HEK293 (cell line): ENCODE data around the gene DPY19L3.

ENCODE experiments used
- AEBP2 ChIP-seq: fragments of 450-650 bp; formaldehyde crosslinking; IDR thresholded peaks from 2 replicates; pipeline ENCODE4 v1.5.1; 2016; ENCODE audit warnings: missing biosample characterization, missing genetic modification characterization, borderline replicate concordance
- CTCF ChIP-seq: fragments of 450-650 bp; formaldehyde crosslinking; IDR thresholded peaks from 2 replicates; pipeline ENCODE4 v1.5.1; 2016; ENCODE audit warnings: missing biosample characterization, missing genetic modification characterization
- FEZF1 ChIP-seq: fragments of 450-650 bp; formaldehyde crosslinking; IDR thresholded peaks from 2 replicates; pipeline ENCODE4 v1.5.1; 2016; ENCODE audit warnings: missing biosample characterization, missing genetic modification characterization
- GLI2 ChIP-seq: fragments of 450-650 bp; formaldehyde crosslinking; IDR thresholded peaks from 2 replicates; pipeline ENCODE4; 2017; ENCODE audit warnings: missing biosample characterization, missing genetic modification characterization, low read depth, borderline replicate concordance
- RBAK ChIP-seq: fragments of 450-650 bp; formaldehyde crosslinking; IDR thresholded peaks from 2 replicates; pipeline ENCODE4 v1.5.1; 2016; ENCODE audit warnings: missing biosample characterization, missing genetic modification characterization
- ZBTB11 ChIP-seq: fragments of 450-650 bp; formaldehyde crosslinking; conservative IDR thresholded peaks from 2 replicates; pipeline ENCODE4 v1.5.1; 2016; ENCODE audit warnings: low read depth, missing biosample characterization, missing genetic modification characterization
- ZNF114 ChIP-seq: fragments of 450-650 bp; formaldehyde crosslinking; IDR thresholded peaks from 2 replicates; pipeline ENCODE4 v1.5.0; 2017; ENCODE audit warnings: missing biosample characterization, missing genetic modification characterization
- ZNF146 ChIP-seq: fragments of 450-650 bp; formaldehyde crosslinking; IDR thresholded peaks from 2 replicates; pipeline ENCODE4 v1.5.1; 2016; ENCODE audit warnings: missing biosample characterization, missing genetic modification characterization
- ZNF175 ChIP-seq: fragments of 450-650 bp; formaldehyde crosslinking; IDR thresholded peaks from 2 replicates; pipeline ENCODE4 v1.5.1; 2016; ENCODE audit warnings: missing biosample characterization, missing genetic modification characterization
- ZNF184 ChIP-seq: fragments of 450-650 bp; IDR thresholded peaks from 2 replicates; pipeline ENCODE4 v1.5.1; 2018; ENCODE audit warnings: missing biosample characterization, mild to moderate bottlenecking, missing genetic modification characterization
- ZNF510 ChIP-seq: fragments of 450-650 bp; formaldehyde crosslinking; IDR thresholded peaks from 2 replicates; pipeline ENCODE4 v1.5.1; 2018; ENCODE audit warnings: mild to moderate bottlenecking, missing genetic modification characterization, missing biosample characterization; ENCODE audit not compliant: insufficient replicate concordance
- ZNF558 ChIP-seq: fragments of 450-650 bp; formaldehyde crosslinking; IDR thresholded peaks from 2 replicates; pipeline ENCODE4 v1.5.1; 2016; ENCODE audit warnings: missing biosample characterization, missing genetic modification characterization
- ZNF561 ChIP-seq: fragments of 450-650 bp; IDR thresholded peaks from 2 replicates; pipeline ENCODE4 v1.5.1; 2018; ENCODE audit warnings: missing biosample characterization, missing genetic modification characterization, borderline replicate concordance
- ZNF621 ChIP-seq: fragments of 450-650 bp; formaldehyde crosslinking; IDR thresholded peaks from 2 replicates; pipeline ENCODE4 v1.5.1; 2017; ENCODE audit warnings: missing biosample characterization, missing genetic modification characterization
- ZNF654 ChIP-seq: fragments of 450-650 bp; formaldehyde crosslinking; IDR thresholded peaks from 2 replicates; pipeline ENCODE4 v1.5.1; 2016; ENCODE audit warnings: low read depth, missing biosample characterization, missing genetic modification characterization
- ZNF664 ChIP-seq: fragments of 450-650 bp; formaldehyde crosslinking; IDR thresholded peaks from 2 replicates; pipeline ENCODE4 v1.5.1; 2016; ENCODE audit warnings: missing biosample characterization, missing genetic modification characterization
- ZNF692 ChIP-seq: fragments of 450-650 bp; formaldehyde crosslinking; IDR thresholded peaks from 2 replicates; pipeline ENCODE4 v1.5.1; 2016; ENCODE audit warnings: missing biosample characterization, missing genetic modification characterization
- ZNF830 ChIP-seq: fragments of 450-650 bp; IDR thresholded peaks from 2 replicates; pipeline ENCODE4 v1.5.0; 2018; ENCODE audit warnings: missing biosample characterization, missing genetic modification characterization, low read depth, mild to moderate bottlenecking, moderate library complexity
- ZSCAN23 ChIP-seq: fragments of 450-650 bp; formaldehyde crosslinking; IDR thresholded peaks from 2 replicates; pipeline ENCODE4 v1.5.1; 2016; ENCODE audit warnings: missing biosample characterization, missing genetic modification characterization
- TF ChIP-seq, protein P1 (sequence below): fragments of 450-650 bp; formaldehyde crosslinking; IDR thresholded peaks from 2 replicates; pipeline ENCODE4 v1.5.1; 2016; ENCODE audit warnings: missing biosample characterization, missing genetic modification characterization
- TF ChIP-seq, protein P2 (sequence below): fragments of 450-650 bp; formaldehyde crosslinking; IDR thresholded peaks from 2 replicates; pipeline ENCODE4 v1.5.1; 2016; ENCODE audit warnings: missing biosample characterization, missing genetic modification characterization
- TF ChIP-seq, protein P3 (sequence below): fragments of 450-650 bp; formaldehyde crosslinking; IDR thresholded peaks from 2 replicates; pipeline ENCODE4 v1.5.1; 2017; ENCODE audit warnings: missing biosample characterization, missing genetic modification characterization

The DPY19L3 gene

DNA sequence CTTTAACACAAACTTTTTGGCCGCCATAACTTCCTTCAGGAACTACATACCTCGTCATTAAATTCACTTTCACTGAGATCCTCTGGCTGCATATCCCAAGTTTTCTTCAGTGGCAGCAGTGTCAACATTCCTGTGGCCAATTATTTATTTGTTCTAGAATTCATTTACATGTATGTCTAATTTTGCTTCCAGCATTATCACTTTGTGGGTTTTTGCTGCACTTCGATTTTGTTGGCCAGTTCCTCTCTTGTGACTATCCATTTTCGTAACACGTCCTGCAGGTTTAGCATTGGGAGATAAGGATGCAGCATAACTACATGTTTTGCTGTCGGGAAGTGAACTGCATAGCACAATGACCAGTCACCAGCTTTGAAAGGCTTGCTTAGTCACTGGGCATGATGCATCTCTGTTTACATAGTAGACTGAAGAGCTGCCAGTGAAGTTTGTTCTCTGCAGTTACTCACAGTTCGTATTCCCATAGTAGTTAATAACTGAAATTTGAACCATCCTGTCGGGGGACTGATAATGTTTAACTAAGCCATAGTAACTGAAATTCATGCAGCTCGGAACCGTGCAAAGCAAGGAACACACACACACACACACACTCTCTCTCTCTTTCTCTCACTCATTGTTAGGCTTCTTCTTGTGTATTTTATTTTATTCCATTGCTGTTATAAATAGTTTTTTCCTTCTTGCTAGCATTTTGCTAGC lies 31.8 kb upstream of the DPY19L3 start (continued):
- TF ChIP-seq, protein P1, sequence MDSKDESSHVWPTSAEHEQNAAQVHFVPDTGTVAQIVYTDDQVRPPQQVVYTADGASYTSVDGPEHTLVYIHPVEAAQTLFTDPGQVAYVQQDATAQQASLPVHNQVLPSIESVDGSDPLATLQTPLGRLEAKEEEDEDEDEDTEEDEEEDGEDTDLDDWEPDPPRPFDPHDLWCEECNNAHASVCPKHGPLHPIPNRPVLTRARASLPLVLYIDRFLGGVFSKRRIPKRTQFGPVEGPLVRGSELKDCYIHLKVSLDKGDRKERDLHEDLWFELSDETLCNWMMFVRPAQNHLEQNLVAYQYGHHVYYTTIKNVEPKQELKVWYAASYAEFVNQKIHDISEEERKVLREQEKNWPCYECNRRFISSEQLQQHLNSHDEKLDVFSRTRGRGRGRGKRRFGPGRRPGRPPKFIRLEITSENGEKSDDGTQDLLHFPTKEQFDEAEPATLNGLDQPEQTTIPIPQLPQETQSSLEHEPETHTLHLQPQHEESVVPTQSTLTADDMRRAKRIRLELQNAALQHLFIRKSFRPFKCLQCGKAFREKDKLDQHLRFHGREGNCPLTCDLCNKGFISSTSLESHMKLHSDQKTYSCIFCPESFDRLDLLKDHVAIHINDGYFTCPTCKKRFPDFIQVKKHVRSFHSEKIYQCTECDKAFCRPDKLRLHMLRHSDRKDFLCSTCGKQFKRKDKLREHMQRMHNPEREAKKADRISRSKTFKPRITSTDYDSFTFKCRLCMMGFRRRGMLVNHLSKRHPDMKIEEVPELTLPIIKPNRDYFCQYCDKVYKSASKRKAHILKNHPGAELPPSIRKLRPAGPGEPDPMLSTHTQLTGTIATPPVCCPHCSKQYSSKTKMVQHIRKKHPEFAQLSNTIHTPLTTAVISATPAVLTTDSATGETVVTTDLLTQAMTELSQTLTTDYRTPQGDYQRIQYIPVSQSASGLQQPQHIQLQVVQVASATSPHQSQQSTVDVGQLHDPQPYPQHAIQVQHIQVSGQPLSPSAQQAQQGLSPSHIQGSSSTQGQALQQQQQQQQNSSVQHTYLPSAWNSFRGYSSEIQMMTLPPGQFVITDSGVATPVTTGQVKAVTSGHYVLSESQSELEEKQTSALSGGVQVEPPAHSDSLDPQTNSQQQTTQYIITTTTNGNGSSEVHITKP: peak; percentile 79
- peak; percentile 98 for TF ChIP-seq ZNF664
- peak; percentile 90 for TF ChIP-seq ZNF558
- TF ChIP-seq ZBTB11 (tag by site-specific recombination): no peak
- TF ChIP-seq RBAK (tag by site-specific recombination): peak; percentile 39; the same call in 1 of the 2 replicates
- no peak for TF ChIP-seq CTCF (tag by site-specific recombination)
- no peak for TF ChIP-seq ZNF510 (tag by site-specific recombination)
- TF ChIP-seq, protein P2, sequence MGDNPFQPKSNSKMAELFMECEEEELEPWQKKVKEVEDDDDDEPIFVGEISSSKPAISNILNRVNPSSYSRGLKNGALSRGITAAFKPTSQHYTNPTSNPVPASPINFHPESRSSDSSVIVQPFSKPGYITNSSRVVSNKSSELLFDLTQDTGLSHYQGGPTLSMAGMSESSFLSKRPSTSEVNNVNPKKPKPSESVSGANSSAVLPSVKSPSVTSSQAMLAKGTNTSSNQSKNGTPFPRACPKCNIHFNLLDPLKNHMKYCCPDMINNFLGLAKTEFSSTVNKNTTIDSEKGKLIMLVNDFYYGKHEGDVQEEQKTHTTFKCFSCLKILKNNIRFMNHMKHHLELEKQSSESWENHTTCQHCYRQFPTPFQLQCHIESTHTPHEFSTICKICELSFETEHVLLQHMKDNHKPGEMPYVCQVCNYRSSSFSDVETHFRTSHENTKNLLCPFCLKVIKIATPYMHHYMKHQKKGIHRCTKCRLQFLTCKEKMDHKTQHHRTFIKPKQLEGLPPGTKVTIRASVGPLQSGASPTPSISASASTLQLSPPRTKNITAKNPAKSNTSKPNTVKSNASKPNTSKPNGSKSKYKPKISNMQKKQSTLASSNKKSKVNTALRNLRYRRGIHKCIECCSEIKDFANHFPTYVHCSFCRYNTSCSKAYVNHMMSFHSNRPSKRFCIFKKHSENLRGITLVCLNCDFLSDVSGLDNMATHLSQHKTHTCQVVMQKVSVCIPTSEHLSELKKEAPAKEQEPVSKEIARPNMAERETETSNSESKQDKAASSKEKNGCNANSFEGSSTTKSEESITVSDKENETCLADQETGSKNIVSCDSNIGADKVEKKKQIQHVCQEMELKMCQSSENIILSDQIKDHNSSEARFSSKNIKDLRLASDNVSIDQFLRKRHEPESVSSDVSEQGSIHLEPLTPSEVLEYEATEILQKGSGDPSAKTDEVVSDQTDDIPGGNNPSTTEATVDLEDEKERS (tag by site-specific recombination): peak; percentile 79
- peak; percentile 82 for TF ChIP-seq GLI2
- TF ChIP-seq ZNF830 (tag by site-specific recombination): no peak
- TF ChIP-seq ZNF184 (tag by site-specific recombination): peak; percentile 97
- no peak for TF ChIP-seq AEBP2 (tag by site-specific recombination)
- peak; percentile 71 for TF ChIP-seq FEZF1 (tag by site-specific recombination)
- TF ChIP-seq, protein P3, sequence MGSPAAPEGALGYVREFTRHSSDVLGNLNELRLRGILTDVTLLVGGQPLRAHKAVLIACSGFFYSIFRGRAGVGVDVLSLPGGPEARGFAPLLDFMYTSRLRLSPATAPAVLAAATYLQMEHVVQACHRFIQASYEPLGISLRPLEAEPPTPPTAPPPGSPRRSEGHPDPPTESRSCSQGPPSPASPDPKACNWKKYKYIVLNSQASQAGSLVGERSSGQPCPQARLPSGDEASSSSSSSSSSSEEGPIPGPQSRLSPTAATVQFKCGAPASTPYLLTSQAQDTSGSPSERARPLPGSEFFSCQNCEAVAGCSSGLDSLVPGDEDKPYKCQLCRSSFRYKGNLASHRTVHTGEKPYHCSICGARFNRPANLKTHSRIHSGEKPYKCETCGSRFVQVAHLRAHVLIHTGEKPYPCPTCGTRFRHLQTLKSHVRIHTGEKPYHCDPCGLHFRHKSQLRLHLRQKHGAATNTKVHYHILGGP (tag by site-specific recombination): no peak
- TF ChIP-seq ZNF114 (tag by site-specific recombination): no peak
- TF ChIP-seq ZNF146 (tag by site-specific recombination): peak; percentile 56
- peak; percentile 91 for TF ChIP-seq ZNF692 (tag by site-specific recombination)
- TF ChIP-seq ZNF621 (tag by site-specific recombination): no peak
- peak; percentile 82 for TF ChIP-seq ZSCAN23 (tag by site-specific recombination)
- TF ChIP-seq ZNF654: peak; percentile 26; the same call in 1 of the 2 replicates
- no peak for TF ChIP-seq ZNF175 (tag by site-specific recombination)
- TF ChIP-seq ZNF561 (tag by site-specific recombination): 0 out of 2 replicates have a peak, but pooled peaks have one; percentile 64
